Neural progenitor cell (in vitro differentiated cells): Measurements from ENCODE around the gene SHISAL2B. TPM values are rescaled to one million over a fixed set of nuclear protein-coding genes. Genes with fewer than 3 reads are reported as not detected.

ENCODE experiments used
- DNase-seq: peaks from one replicate; pipeline ENCODE4 v3.0.0-alpha.2; 2016; ENCODE audit warnings: low spot score
- H2AFZ ChIP-seq: fragments of 200-600 bp; sonication (generic); replicated peaks from 2 replicates; pipeline ENCODE4 v1.6.1; 2016; ENCODE audit warnings: antibody characterized with exemption
- H3F3A ChIP-seq: fragments of 200-600 bp; sonication (generic); 2 replicates; pipeline ENCODE4 v1.6.1; 2016; ENCODE audit warnings: antibody characterized with exemption, low read depth
- H3K27ac ChIP-seq: fragments of 200-600 bp; sonication (generic); 2 replicates; pipeline ENCODE4 v1.5.1; 2016; ENCODE audit warnings: mild to moderate bottlenecking
- H3K27me3 ChIP-seq: fragments of 200-600 bp; sonication (generic); 2 replicates; pipeline ENCODE4 v1.6.1; 2016; ENCODE audit warnings: mild to moderate bottlenecking, moderate library complexity
- H3K36me3 ChIP-seq: fragments of 200-600 bp; sonication (generic); 2 replicates; pipeline ENCODE4 v1.5.1; 2016
- H3K4me1 ChIP-seq: fragments of 200-600 bp; sonication (generic); 2 replicates; pipeline ENCODE4 v1.6.1; 2016; ENCODE audit warnings: mixed run types
- H3K4me2 ChIP-seq: fragments of 200-600 bp; sonication (generic); 2 replicates; pipeline ENCODE4 v1.6.1; 2016
- H3K4me3 ChIP-seq: fragments of 200-600 bp; sonication (generic); 2 replicates; pipeline ENCODE4 v1.5.1; 2016
- H3K79me2 ChIP-seq: fragments of 200-600 bp; sonication (generic); 2 replicates; pipeline ENCODE4 v1.6.1; 2016; ENCODE audit warnings: low read depth
- H3K9ac ChIP-seq: fragments of 200-600 bp; sonication (generic); 2 replicates; pipeline ENCODE4 v1.6.1; 2016
- H3K9me3 ChIP-seq: fragments of 200-600 bp; sonication (generic); 2 replicates; pipeline ENCODE4 v1.5.1; 2016; ENCODE audit warnings: low read depth
- H4K20me1 ChIP-seq: fragments of 200-600 bp; sonication (generic); 2 replicates; pipeline ENCODE4 v1.6.1; 2016; ENCODE audit warnings: low read depth
- H3K27ac Mint-ChIP-seq: 3 replicates; pipeline ENCODE4 v1.8.0; 2021; ENCODE audit warnings: mixed read lengths
- H3K27me3 Mint-ChIP-seq: 2 replicates; pipeline ENCODE4 v1.8.0; 2022; ENCODE audit warnings: low read depth, mild to moderate bottlenecking, inconsistent platforms, moderate library complexity, mixed read lengths; ENCODE audit not compliant: insufficient read depth
- H3K36me3 Mint-ChIP-seq: 3 replicates; pipeline ENCODE4 v1.8.0; 2021; ENCODE audit warnings: mixed read lengths
- H3K4me1 Mint-ChIP-seq: 3 replicates; pipeline ENCODE4 v1.8.0; 2021; ENCODE audit warnings: mixed read lengths
- H3K4me3 Mint-ChIP-seq: 3 replicates; pipeline ENCODE4 v1.8.0; 2021; ENCODE audit warnings: mild to moderate bottlenecking, moderate library complexity, mixed read lengths
- H3K9me3 Mint-ChIP-seq: 3 replicates; pipeline ENCODE4 v1.8.0; 2020; ENCODE audit warnings: mixed read lengths
- CTCF ChIP-seq: fragments of 200-600 bp; sonication (generic); IDR thresholded peaks from 2 replicates; pipeline ENCODE4 v1.5.1; 2017; ENCODE audit warnings: antibody characterized with exemption, mild to moderate bottlenecking
- EZH2 ChIP-seq: fragments of 200-600 bp; sonication (generic); IDR thresholded peaks from 2 replicates; pipeline ENCODE4 v1.6.1; 2017; ENCODE audit warnings: antibody characterized with exemption, mild to moderate bottlenecking, moderate library complexity
- EZH2phosphoT487 ChIP-seq: fragments of 200-600 bp; sonication (generic); IDR thresholded peaks from 2 replicates; pipeline ENCODE4 v1.6.1; 2017; ENCODE audit warnings: antibody characterized with exemption
- total RNA-seq: library from RNA; depleted of rRNA; stranded (reverse); fragments of >200 nt; gene quantifications from 2 replicates; pipeline ENCODE4 v1.2.3, GENCODE V29; 2015; ENCODE audit warnings: low replicate concordance

SHISAL2B gene
- total RNA-seq, 1 donor from 2014 or later = 17.8 TPM

GRCh38 chr5:64667068-64667467 is 23.2 kb upstream of the SHISAL2B start:
- H3K4me1 ChIP-seq = peaks cover 7% of the 10 kb centered on the region
- no peak overlapping the region for H3K27ac ChIP-seq
- Mint-ChIP-seq H3K27me3 (no peaks in the 10 kb centered on the region), H3K4me1 (no peaks in the 10 kb centered on the region), H3K4me3 (no peak overlapping the region), H3K9me3 (no peaks in the 10 kb centered on the region), H3K36me3 (no peaks in the 10 kb centered on the region), H3K27ac (no peak overlapping the region)
- no peak overlapping the region for H3K4me2 ChIP-seq
- no peak for DNase-seq
- H3K27me3 ChIP-seq = no peaks in the 10 kb centered on the region
- H3K9me3 ChIP-seq = no peaks in the 10 kb centered on the region
- no peak overlapping the region for H3K4me3 ChIP-seq
- H3K36me3 ChIP-seq = no peaks in the 10 kb centered on the region
- no peaks in the 10 kb centered on the region for H3F3A ChIP-seq
- TF ChIP-seq CTCF = no peak
- no peak overlapping the region for H2AFZ ChIP-seq
- H4K20me1 ChIP-seq = no peaks in the 10 kb centered on the region
- H3K9ac ChIP-seq = no peak overlapping the region
- no peaks in the 10 kb centered on the region for H3K79me2 ChIP-seq

- H3F3A ChIP-seq = no peaks in the 10 kb centered on the region
- H3K4me2 ChIP-seq = no peak overlapping the region
- Mint-ChIP-seq H3K4me3 (no peak overlapping the region), H3K27me3 (peaks cover 2% of the 10 kb centered on the region), H3K4me1 (no peaks in the 10 kb centered on the region), H3K27ac (no peak overlapping the region), H3K9me3 (no peaks in the 10 kb centered on the region), H3K36me3 (no peaks in the 10 kb centered on the region)
- no peaks in the 10 kb centered on the region for H3K9me3 ChIP-seq
- H3K4me3 ChIP-seq = no peak overlapping the region
- no peaks in the 10 kb centered on the region for H3K79me2 ChIP-seq
- TF ChIP-seq EZH2 (no peak), CTCF (no peak), EZH2phosphoT487 (no peak)
- no peak overlapping the region for H2AFZ ChIP-seq
- no peaks in the 10 kb centered on the region for H4K20me1 ChIP-seq
- no peaks in the 10 kb centered on the region for H3K36me3 ChIP-seq
- no peaks in the 10 kb centered on the region for H3K4me1 ChIP-seq
- no peaks in the 10 kb centered on the region for H3K27me3 ChIP-seq
- H3K9ac ChIP-seq = no peak overlapping the region
- H3K27ac ChIP-seq = no peak overlapping the region
- no peak for DNase-seq
Observed at GRCh38 chr5:64670277-64670676, 20.0 kb upstream of the SHISAL2B start.

GRCh38 chr5:64671678-64672077 is 18.6 kb upstream of the SHISAL2B start:
- Mint-ChIP-seq H3K9me3 (no peaks in the 10 kb centered on the region), H3K4me3 (no peak overlapping the region), H3K27ac (no peak overlapping the region), H3K36me3 (no peaks in the 10 kb centered on the region), H3K27me3 (peaks cover 4% of the 10 kb centered on the region), H3K4me1 (no peaks in the 10 kb centered on the region)
- H3K4me3 ChIP-seq = no peak overlapping the region
- H2AFZ ChIP-seq = no peak overlapping the region
- H3K36me3 ChIP-seq = no peaks in the 10 kb centered on the region
- H3K9ac ChIP-seq = no peak overlapping the region
- no peak for TF ChIP-seq EZH2
- no peak for TF ChIP-seq EZH2phosphoT487
- no peak for TF ChIP-seq CTCF
- H3K4me1 ChIP-seq = no peaks in the 10 kb centered on the region
- H3K27me3 ChIP-seq = no peaks in the 10 kb centered on the region
- no peak for DNase-seq
- no peak overlapping the region for H3K4me2 ChIP-seq
- H3K27ac ChIP-seq = no peak overlapping the region
- H4K20me1 ChIP-seq = no peaks in the 10 kb centered on the region
- H3K9me3 ChIP-seq = no peaks in the 10 kb centered on the region
- H3F3A ChIP-seq = no peaks in the 10 kb centered on the region
- H3K79me2 ChIP-seq = no peaks in the 10 kb centered on the region

GRCh38 chr5:64678374-64678773 is 11.9 kb upstream of the SHISAL2B start:
- Histone ChIP-seq H3K9ac (no peak overlapping the region), H2AFZ (no peak overlapping the region)
- TF ChIP-seq EZH2 (no peak), EZH2phosphoT487 (no peak), CTCF (no peak)

More at GRCh38 chr5:64678374-64678773, 11.9 kb upstream of the SHISAL2B start:
- Mint-ChIP-seq H3K4me3 (no peak overlapping the region), H3K9me3 (no peaks in the 10 kb centered on the region), H3K27ac (no peak overlapping the region), H3K4me1 (peaks cover 6% of the 10 kb centered on the region), H3K27me3 (peaks cover 5% of the 10 kb centered on the region), H3K36me3 (no peaks in the 10 kb centered on the region)
- Histone ChIP-seq H3K79me2 (no peaks in the 10 kb centered on the region), H3K4me2 (no peak overlapping the region), H3K27ac (no peak overlapping the region), H3K4me3 (no peak overlapping the region), H3K9me3 (no peaks in the 10 kb centered on the region), H4K20me1 (no peaks in the 10 kb centered on the region), H3K36me3 (no peaks in the 10 kb centered on the region), H3K27me3 (no peaks in the 10 kb centered on the region), H3F3A (no peaks in the 10 kb centered on the region), H3K4me1 (no peaks in the 10 kb centered on the region)
- no peak for DNase-seq
